ENCODE results near the gene TBC1D24. TPM values are rescaled to one million over a fixed set of nuclear protein-coding genes. Genes with fewer than 3 reads are reported as not detected.
A peak's percentile ranks its signal among the peaks of the same experiment; 100 is the strongest.

TBC1D24 gene
- total RNA-seq, 3 donors from 2014 or later, result 8.8 to 22.0 (median 16.7) TPM

GRCh38 chr16:2496223-2497115 is 21.5 kb downstream of the TBC1D24 start:
- no peaks in the 10 kb centered on the region for H3K27me3 ChIP-seq
- TF ChIP-seq POLR2AphosphoS5 (IDR thresholded peaks at IDR 0.05), result peak in 2 of 3 donors; percentile 30 to 33
- TF ChIP-seq POLR2A (IDR thresholded peaks at IDR 0.05), result no peak
- H3K4me3 ChIP-seq, result peak overlapping the region in 2 of 3 donors; percentile 2 to 11
- H3K4me1 ChIP-seq, result peaks cover 16 to 24% of the 10 kb centered on the region in 2 donors
- intact Hi-C loops (cut with DNase I; ENCODE audit: low total_unique reads), result no loop called here
- peak overlapping the region; percentile 52 to 70 for H3K27ac ChIP-seq
- H3K36me3 ChIP-seq, result no peaks in the 10 kb centered on the region
- no peaks in the 10 kb centered on the region for H3K9me3 ChIP-seq
- peak; percentile 74 to 88 for DNase-seq (ENCODE audit: low spot score in 2 of 2)

GRCh38 chr16:2497116-2497630 is 22.2 kb downstream of the TBC1D24 start:
- Histone ChIP-seq H3K36me3 (no peaks in the 10 kb centered on the region), H3K9me3 (no peaks in the 10 kb centered on the region), H3K27me3 (no peaks in the 10 kb centered on the region), H3K4me1 (peaks cover 16 to 24% of the 10 kb centered on the region in 2 donors), H3K4me3 (peak overlapping the region in 2 of 3 donors; percentile 17 to 27), H3K27ac (peak overlapping the region; percentile 52 to 70)
- TF ChIP-seq POLR2AphosphoS5 (IDR thresholded peaks at IDR 0.05), result peak in 2 of 3 donors; percentile 16 to 18
- no peak for TF ChIP-seq POLR2A (IDR thresholded peaks at IDR 0.05)
- DNase-seq (ENCODE audit: low spot score in 2 of 2), result no peak
- intact Hi-C loops (cut with DNase I; ENCODE audit: low total_unique reads), result no loop called here

DNA sequence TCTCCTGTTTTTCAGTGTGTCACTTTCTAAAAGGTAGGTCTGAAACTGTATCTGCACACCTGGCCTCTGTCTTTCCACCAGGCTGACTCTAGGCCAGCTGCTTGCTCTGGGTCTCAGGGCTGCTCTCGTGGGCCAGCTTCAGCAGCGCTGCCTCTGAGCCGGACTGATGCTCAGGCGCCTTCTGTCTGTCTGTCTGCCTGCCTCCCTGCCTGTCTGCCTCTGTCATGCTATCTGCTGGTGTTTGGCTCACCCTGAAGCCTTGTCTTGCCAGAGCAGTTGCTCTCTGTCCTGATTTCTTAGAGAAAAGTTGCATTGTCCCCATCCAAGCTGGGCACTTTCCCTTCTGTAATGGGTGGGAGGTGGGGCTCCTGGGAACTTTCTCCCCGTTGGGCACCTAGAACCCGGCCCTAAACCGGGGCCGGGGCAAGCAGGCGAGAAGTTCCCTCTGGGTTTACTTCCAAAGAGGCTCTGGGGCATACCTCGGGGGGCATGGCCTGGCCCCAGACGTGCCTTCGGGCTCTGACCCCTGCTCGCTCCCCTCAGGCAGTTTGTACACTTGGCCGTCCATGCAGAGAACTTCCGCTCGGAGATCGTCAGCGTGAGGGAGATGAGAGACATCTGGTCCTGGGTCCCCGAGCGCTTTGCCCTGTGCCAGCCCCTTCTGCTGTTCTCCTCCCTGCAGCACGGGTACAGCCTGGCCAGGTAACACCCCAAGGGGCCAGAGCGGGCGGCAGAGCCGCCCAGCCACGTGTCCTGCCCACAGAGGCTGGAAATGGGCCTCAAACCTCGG is 23.0 kb downstream of the TBC1D24 start:
- Histone ChIP-seq H3K9me3 (no peaks in the 10 kb centered on the region), H3K27me3 (no peaks in the 10 kb centered on the region), H3K4me1 (peaks cover 16 to 28% of the 10 kb centered on the region in 2 donors), H3K36me3 (no peaks in the 10 kb centered on the region), H3K27ac (peak overlapping the region; percentile 52 to 70), H3K4me3 (peak overlapping the region in 2 of 3 donors; percentile 6 to 17)
- DNase-seq (ENCODE audit: low spot score in 2 of 2), result no peak
- no peak for TF ChIP-seq POLR2A (IDR thresholded peaks at IDR 0.05)
- TF ChIP-seq POLR2AphosphoS5 (IDR thresholded peaks at IDR 0.05), result no peak
- TF ChIP-seq, protein P1, sequence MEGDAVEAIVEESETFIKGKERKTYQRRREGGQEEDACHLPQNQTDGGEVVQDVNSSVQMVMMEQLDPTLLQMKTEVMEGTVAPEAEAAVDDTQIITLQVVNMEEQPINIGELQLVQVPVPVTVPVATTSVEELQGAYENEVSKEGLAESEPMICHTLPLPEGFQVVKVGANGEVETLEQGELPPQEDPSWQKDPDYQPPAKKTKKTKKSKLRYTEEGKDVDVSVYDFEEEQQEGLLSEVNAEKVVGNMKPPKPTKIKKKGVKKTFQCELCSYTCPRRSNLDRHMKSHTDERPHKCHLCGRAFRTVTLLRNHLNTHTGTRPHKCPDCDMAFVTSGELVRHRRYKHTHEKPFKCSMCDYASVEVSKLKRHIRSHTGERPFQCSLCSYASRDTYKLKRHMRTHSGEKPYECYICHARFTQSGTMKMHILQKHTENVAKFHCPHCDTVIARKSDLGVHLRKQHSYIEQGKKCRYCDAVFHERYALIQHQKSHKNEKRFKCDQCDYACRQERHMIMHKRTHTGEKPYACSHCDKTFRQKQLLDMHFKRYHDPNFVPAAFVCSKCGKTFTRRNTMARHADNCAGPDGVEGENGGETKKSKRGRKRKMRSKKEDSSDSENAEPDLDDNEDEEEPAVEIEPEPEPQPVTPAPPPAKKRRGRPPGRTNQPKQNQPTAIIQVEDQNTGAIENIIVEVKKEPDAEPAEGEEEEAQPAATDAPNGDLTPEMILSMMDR (IDR thresholded peaks at IDR 0.05), result no peak
- intact Hi-C loops (cut with DNase I; ENCODE audit: low total_unique reads), result no loop called here

DNA sequence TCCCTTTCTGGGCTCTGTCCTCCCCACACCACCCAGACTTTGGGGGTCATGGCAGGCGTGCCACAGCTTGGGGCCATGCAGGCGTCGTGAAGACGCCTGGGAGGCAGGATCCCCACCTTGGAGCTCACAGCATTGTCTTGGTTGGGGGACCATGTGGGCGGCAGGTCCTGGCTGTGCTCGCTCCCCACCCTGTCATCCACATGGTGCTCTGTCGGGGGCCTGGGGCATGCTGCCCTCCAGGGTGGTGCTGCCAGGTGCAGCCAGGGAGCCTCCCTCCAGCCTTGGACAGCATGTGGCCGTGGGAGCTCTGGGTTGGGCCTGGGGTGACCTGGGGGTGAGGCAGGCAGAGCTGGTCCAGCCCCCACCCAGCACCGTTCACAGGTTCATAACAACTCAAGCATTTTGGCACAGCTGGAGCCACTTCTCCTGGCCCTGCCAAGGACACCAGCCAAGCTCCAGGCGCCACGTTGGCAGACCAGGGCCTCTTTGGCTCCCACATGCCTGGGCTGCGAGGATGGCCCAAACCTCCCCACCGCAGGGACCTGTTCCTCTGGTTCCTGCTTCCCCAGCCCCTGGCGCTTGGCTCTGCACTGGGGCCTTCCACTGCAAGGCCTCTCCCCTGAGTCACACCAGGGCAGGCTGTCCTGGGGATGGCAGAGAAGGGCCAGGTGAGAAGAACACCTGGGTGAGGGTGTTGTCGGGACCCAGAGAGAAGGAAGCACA is 23.8 kb downstream of the TBC1D24 start:
- H3K4me3 ChIP-seq, result peak overlapping the region in 2 of 3 donors; percentile 17 to 24
- peak; percentile 75 to 83 (median 81) for TF ChIP-seq POLR2AphosphoS5 (IDR thresholded peaks at IDR 0.05)
- TF ChIP-seq, protein P1 (IDR thresholded peaks at IDR 0.05), result no peak
- no peaks in the 10 kb centered on the region for H3K27me3 ChIP-seq
- peaks cover 16 to 28% of the 10 kb centered on the region in 2 donors for H3K4me1 ChIP-seq
- no peaks in the 10 kb centered on the region for H3K9me3 ChIP-seq
- intact Hi-C loops (cut with DNase I; ENCODE audit: low total_unique reads), result no loop called here
- H3K36me3 ChIP-seq, result no peaks in the 10 kb centered on the region
- peak overlapping the region; percentile 52 to 77 for H3K27ac ChIP-seq
- peak; percentile 95 to 97 for DNase-seq (ENCODE audit: low spot score in 2 of 2)

DNA sequence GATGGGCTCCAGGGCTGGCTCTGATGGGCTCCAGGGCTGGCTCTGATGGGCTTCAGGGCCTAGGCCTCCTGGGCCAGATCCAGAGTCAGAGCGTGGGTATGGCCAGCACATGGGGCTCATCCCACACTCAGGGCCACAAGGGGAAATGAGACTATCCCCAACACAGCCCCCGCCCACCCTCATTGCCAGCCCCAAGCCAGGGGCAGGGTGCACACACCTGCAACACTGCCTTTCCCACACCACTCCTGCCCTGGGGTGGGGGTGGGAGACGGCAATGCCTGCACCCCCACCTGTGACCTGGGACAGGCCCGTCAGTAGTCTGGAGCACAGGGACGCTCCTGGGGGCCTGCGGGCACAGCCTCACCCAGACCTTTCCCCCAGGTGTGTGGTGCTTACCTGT is 24.5 kb downstream of the TBC1D24 start:
- Histone ChIP-seq H3K27me3 (no peaks in the 10 kb centered on the region), H3K27ac (peak overlapping the region; percentile 52 to 77), H3K4me3 (no peak overlapping the region), H3K36me3 (no peaks in the 10 kb centered on the region), H3K9me3 (no peaks in the 10 kb centered on the region), H3K4me1 (peaks cover 16 to 28% of the 10 kb centered on the region in 2 donors)
- intact Hi-C loops (cut with DNase I; ENCODE audit: low total_unique reads), result no loop called here
- TF ChIP-seq, protein P1 (IDR thresholded peaks at IDR 0.05), result no peak
- TF ChIP-seq POLR2AphosphoS5 (IDR thresholded peaks at IDR 0.05), result no peak
- no peak for TF ChIP-seq POLR2A (IDR thresholded peaks at IDR 0.05)
- no peak for DNase-seq (ENCODE audit: low spot score in 2 of 2)

Data from breast epithelium (tissue), 4 donors.